ENCODE measurements around the gene TBL1Y.
"Not testable (repeated sequence)": the region's sequence is repeated elsewhere in the genome, so short reads cannot be mapped to it uniquely, and the experiment has no call there.

TBL1Y gene

GRCh38 chrY:6977783-6978182, 67.3 kb downstream of the TBL1Y start:
- no peak for DNase-seq

GRCh38 chrY:6983221-6983620, 72.7 kb downstream of the TBL1Y start:
- DNase-seq, result no peak

- no peak for DNase-seq
Observed at GRCh38 chrY:6987811-6988210, 77.3 kb downstream of the TBL1Y start.

DNA sequence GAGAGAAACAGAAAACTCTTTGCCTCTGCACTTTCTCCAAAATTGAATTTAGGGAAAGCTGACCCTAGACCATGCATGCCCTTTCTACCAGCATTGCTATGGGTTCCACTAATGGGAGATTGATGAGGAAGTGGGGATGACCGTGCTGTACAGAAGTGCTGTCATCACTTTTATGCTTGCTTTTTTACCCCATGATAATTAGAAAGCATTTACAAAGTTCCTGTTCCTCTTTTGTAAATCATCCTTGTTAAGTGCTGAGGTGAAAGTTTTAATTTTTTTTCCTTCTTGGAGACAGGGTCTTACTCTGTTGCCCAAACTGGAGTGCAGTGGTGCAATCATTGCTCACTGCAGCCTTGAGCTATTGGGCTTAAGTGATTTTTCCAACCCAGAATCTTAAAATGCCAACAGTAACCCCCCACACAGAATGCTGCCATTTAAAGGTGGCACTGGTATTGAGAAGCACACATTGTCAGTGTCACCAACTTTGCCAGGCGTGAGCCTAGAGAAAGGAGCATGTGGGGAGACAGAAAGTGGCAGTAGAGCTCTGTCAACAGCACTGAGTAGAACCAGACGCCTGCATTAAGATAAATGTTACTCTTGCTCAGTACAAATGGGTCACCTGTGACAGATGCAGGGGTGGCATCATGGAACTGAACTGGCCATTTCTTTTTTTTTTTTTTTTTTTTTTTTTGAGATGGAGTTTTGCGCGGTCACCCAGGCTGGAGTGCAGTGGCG, 79.6 kb downstream of the TBL1Y start:
- no peak for DNase-seq

DNA sequence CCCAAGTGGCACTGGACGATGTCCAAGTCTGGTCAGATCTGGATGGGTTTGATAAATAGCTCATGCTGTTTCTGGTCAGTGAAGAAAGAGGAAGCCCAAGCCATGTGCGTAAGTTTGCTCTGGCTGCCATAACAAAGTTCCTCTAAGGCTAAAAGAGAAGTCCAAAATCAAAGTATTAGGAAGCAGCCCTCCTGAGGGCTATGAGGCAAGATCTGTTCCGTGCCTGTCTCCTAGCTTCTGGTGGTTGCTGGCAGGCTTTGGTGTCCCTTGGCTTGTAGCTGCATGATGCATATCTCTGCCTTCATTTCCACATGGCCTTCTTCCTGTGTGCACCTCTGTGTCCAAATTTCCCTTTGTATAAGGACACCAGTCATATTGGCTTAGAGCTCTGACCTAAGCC, 81.5 kb downstream of the TBL1Y start:
- no peak for DNase-seq

DNA sequence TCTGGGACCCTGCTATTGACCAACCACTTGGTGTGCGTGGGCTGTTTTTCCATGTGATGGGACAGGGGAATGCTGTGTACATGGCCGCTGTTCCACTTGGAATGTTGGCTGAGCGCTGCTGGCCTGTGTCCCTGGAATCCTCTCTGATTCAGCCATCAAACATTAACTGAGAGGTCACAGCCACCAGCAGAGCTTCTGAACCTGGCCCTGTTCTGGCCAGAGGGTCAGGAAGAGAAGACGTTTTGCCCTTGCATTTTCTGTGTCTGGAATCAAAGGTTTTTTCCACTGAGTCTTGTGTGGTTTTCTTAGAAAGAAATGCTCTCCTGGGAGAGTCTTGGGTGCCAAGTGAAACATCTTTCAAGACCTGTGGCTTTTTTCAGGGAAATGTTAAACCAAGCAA, 85.5 kb downstream of the TBL1Y start:
- no peak for DNase-seq

- no peak for DNase-seq
Observed at GRCh38 chrY:6997503-6998066, 87.1 kb downstream of the TBL1Y start.

DNA sequence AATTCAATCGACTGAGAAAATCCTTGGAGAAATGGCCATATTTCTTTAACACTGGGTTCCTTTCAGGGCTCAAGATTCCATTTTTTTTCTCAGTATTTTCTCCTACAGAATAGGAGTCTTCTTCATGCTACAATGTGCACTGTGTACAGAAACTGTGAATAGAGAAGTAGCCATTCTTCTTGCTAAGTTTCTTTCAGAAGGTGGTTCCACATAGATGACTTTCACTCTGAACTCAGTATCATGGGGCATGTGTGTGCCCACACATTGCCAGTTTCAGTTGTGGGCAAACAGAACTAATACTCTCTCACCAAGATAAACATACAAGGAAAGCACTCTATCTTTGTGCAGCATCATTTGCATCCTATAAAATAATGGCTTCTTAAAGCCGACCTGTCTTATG, 89.4 kb downstream of the TBL1Y start:
- no peak for DNase-seq

DNA sequence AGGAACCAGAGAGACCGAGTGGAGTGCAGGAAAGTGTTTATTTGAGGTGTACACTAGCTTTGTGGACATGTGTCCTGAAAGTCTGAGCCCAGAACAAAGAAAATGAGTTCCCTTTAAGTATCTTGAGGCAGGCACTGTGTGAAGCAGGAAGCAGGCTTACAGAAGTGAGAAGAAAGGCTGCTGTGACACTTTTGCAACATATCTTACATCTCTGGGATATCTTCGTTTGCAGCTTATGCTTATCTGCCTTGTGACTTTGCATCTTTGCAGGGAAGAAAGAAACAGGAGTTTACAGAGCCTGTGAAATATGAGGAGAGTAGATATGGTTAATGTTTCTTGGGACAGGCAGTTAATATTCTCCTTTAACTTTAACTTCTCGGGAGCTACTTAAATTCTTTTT, 92.1 kb downstream of the TBL1Y start:
- no peak for DNase-seq

DNA sequence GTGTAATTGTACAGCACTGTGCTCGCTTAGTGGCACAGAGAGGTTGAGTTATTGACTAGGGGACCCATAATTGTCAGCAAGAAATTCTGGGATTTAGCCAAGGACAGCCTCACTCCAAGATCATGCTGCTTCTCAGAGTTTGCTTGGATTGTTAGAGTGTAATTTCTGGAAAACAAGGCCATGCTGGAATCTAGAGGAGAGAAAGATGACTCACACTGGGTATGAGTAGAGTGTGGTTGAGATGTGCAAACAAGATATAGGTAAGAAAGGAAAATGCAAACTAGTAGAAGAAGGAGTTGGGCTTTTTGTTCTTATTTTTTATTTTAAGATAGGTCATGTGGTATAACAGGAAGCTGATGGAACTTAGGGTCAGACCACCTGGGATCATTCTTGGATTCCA, 97.4 kb downstream of the TBL1Y start:
- DNase-seq, result no peak

DNA sequence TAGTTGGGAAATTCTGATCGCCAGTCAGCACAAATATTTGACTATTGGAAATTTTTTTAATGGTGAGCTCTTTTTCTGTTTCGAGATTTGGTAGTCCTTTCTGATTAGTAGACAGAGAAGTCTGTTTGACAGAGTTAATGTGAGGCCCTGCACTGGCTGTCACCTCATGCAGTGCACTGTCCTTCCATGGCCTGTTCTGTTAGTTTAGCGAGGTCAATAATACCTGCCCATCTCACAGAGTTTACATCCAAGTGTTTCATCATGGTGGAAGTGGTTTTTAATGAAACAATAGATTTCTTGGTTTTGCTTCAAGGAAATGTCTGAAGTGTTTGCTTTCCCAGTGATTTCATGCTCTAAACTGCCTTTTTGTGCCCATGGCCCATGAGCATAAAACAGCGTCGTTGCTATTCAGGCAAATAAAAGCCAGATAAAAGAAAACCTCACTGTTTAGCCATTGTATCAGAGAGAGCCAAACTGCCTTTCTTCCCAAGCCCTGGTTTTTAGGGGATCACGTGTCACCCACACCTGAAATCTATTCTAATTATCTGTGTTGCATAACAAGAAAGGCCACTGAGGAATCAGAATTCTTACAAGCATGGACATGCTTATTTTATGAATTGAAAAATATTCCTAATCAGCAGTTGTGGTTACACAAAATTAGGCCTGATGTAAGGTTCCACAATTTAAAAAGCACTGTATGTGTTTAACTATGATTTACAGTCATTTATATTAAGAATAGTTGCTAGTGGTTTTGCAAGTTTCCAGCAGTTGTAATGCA, 98.3 kb downstream of the TBL1Y start:
- DNase-seq, result no peak

- no peak for DNase-seq
Observed at GRCh38 chrY:7013051-7013450, 102.6 kb downstream of the TBL1Y start.

DNA sequence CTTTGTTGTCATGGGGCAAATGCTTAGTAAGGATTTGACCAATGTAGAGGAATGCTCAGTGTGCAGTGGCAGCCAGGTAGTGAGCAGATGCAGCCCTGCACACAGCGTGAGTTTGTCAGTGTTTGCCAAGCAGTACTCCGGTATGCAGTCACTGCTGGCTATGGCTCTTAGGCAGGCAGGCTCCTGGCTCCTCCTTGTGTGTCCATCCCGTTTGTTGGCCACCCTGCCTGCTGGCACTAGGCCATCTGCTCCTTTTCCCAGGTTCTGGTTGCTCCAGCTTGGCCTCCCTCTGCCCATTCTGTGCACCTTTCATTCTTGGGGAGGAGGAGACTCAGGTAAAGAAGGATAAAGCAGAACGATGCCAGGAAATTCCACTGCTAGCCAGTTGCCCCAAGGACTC, 106.0 kb downstream of the TBL1Y start:
- DNase-seq, result no peak

DNA sequence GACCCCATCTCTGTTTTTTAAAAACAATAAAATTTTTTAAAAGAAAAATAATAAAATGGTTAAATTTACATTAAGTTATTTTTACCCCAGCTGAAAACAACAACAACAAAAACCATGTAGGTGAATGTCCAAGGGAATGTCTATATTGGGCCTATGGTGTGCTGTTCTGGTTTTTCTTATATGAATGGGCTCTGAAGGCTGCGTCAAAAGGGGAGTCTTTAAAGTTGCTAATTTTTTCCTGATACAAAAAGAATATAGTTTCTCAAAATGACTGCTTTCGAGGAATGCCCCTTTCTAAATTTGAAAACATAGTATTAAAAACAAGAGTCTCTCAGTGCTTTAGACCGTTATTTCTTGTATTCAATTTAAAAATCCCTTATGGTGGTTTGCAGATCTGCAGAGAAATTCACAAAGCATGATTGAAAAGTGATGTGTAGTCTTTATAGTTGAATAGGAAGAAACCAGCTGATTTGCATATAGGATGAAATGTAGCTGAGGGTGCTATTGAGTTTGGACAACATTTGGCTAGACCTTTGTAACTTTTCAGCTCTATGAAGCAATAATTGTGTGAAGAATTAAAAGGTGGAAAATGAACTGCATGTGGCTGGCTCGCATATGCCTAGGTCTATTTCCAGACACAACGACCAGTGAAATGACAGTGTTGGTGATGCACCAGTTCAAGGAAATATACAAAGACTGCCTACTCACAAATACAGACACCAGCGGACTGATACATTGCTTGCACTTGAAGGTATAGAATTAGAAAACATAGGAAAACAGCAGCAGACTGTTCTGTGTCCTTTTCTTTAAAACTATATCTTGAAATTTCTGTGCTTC, 107.0 kb downstream of the TBL1Y start:
- DNase-seq, result no peak

- DNase-seq, result no peak
Observed at GRCh38 chrY:7039037-7039436, 128.5 kb downstream of the TBL1Y start.

GRCh38 chrY:7040662-7041061, 130.2 kb downstream of the TBL1Y start:
- DNase-seq, result no peak

GRCh38 chrY:7041983-7042382, 131.5 kb downstream of the TBL1Y start:
- no peak for DNase-seq

DNA sequence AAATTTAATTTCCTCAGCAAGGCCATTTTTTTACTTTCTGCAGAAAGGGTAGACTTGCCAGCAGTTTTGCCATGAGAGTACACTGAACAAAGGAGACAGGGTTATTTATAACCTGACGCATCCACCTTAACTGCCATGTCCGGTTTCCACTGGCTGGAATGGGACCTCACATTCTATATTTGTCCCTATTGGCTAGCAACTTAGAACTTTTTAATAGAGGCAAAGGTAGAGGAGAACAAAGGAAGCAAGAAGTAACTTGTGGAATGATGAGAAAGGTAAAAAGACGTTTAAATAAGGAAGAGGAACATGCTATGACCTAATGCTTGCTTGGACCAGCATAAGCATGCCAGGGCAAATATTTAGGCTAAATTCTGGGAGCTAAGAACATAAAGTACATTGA, 142.0 kb downstream of the TBL1Y start:
- DNase-seq, result not testable (repeated sequence)

DNA sequence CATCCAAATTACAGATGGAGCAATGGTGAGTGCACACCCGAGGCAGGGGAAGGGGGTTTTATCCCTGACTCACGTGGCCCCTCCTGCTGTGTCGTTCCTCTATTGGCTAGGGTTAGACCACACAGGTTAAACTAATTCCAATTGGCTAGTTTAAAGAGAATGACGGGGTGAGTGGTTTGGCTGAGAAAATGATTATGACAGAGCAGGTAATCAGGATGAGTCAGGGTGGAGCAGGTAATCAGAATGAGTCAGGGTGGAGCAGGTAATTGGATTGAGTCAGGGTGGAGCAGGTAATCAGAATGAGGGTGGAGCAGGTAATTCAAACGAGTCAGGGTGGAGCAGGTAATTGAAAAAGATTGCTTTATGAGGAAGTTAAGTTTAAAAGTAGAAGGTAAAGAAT, 146.4 kb downstream of the TBL1Y start:
- DNase-seq, result no peak

- no peak for DNase-seq
Observed at GRCh38 chrY:7078725-7079124, 168.2 kb downstream of the TBL1Y start.

DNA sequence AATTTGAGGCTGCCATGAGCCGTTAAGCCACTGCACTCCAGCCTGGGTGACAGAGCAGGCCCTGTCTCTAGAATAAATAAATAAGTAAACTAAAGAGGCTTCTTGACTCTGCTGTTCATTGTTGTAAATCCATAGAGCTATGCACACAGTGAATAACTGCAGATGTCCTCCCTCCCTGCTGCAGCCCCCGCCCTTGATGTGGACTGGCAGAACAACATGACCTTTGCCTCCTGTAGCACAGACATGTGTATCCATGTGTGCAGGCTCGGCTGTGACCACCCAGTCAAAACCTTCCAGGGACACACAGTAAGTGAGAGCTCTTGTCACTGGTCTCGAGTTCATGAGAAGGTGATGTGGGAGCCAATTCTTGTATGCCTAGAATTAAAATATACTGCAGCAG, 170.1 kb downstream of the TBL1Y start:
- DNase-seq, result not testable (repeated sequence)

GRCh38 chrY:7085606-7086005, 175.1 kb downstream of the TBL1Y start:
- no peak for DNase-seq

DNA sequence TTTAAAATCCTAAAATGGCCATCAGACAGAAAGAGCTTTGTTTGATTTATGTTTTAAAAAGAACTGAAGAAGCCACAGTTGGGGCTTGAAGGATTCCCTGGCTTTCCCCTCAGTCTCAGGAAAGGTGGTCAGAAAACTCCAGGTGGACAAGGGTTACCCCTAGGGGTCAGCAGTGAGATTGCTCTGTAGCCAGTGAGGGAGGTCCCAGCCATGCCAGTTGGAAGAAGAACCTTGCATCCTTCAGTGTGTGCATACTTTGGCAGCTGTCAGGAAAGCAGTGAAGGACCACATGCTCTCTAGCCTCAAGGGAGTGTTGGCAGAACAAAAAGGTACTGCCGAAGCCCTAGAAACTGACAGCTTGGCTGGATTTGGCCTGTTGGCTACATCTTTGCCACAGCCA, 182.3 kb downstream of the TBL1Y start:
- no peak for DNase-seq
